ENCODE data around the gene PABPN1L. TPM values are rescaled to one million over a fixed set of nuclear protein-coding genes. Genes with fewer than 3 reads are reported as not detected.

Gene PABPN1L
- total and polyA plus RNA-seq, 9 of the 15 experiments (the other 6 are each of a cell fraction or from before 2014, with no cell fraction given) = 0.11 to 0.32 TPM; not detected in 7

DNA sequence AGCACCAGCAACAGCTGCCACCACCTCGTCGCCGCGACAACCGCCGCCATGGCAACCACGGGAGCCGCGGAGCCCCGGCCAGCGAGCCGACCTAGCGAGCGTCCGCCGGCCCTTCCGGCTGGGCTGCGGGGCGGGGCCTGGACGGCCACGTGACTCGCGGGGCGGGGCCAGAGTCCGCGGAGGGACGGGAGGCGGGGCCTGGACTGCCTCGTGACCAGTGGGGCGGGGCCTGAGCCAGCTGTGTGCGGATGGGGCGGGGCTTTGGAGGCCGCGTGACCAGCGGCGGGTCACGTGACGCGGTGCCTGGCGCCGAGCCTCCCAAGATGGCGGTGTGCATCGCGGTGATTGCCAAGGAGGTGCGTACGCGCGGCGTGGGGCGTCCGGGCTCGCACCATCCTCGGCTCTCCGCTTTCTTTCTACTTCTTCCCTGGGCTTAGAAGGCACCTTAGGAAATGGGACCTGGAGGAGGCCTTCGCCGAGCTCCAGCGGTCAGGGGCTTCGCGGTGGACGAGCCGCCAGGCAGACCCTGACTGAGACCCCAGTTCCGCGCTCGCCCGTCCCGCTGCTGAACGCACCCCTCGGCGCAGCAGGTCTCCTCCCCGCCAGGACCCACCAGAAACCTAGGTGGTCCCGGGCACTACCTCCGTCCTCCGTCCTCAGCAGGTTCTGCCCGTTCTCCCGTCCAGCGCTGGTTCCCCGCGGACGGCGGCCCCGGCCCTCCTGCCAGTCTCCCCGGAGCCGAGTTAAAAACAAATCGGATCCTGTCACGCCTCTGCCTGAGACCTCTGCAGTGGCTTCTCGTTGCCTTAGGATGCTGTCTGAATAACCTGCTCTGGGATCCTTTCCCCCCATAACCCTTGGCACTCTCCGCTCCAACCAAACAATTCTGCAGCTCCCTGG lies 9.4 kb downstream of the PABPN1L start, which contains the start of the genes GALNS and TRAPPC2L (continued):
- TF ChIP-seq MXI1 (IDR thresholded peaks at IDR 0.05; ENCODE audit: low read depth, low read length) (peak; percentile 98), ATF7 (IDR thresholded peaks at IDR 0.05) (peak; percentile 49; the same call in 1 of the 2 replicates), RBM25 (IDR thresholded peaks at IDR 0.05; ENCODE audit: low read depth, low read length, severe bottlenecking) (no peak), ZNF282 (CRISPR knock-in tag; IDR thresholded peaks at IDR 0.05) (no peak), TRIM24 (IDR thresholded peaks at IDR 0.05) (no peak), CHD2 (IDR thresholded peaks at IDR 0.05; ENCODE audit: low read depth, low read length) (0 out of 2 replicates have a peak, but pooled peaks have one; percentile 14), NFRKB (IDR thresholded peaks at IDR 0.05; ENCODE audit: low read depth) (no peak), HDAC2 (IDR thresholded peaks at IDR 0.05) (0 out of 2 replicates have a peak, but pooled peaks have one; percentile 59), CBFA2T2 (conservative IDR thresholded peaks at IDR 0.05) (peak; percentile 98), GMEB1 (CRISPR knock-in tag; IDR thresholded peaks at IDR 0.05) (0 out of 2 replicates have a peak, but pooled peaks have one; percentile 44), ESRRA (IDR thresholded peaks at IDR 0.05; ENCODE audit: borderline replicate concordance, low read depth) (peak; percentile 40; the same call in 1 of the 2 replicates), ARID3A (IDR thresholded peaks at IDR 0.05; ENCODE audit: borderline replicate concordance, low read depth, low read length) (no peak), TAF1 (IDR thresholded peaks at IDR 0.05; ENCODE audit: control insufficient read depth, extremely low read depth, insufficient read depth, low read length, severe bottlenecking) (peak; percentile 85), SAFB2 (IDR thresholded peaks at IDR 0.05; ENCODE audit: borderline replicate concordance, low read depth, low read length, severe bottlenecking) (no peak), BMI1 (IDR thresholded peaks at IDR 0.05; ENCODE audit: low read length) (peak; percentile 96), CCNT2 (IDR thresholded peaks at IDR 0.05; ENCODE audit: borderline replicate concordance, extremely low read depth, insufficient read length, low read depth, low read length) (peak; percentile 69), MBD2 (IDR thresholded peaks at IDR 0.05; ENCODE audit: borderline replicate concordance, low read depth) (0 out of 2 replicates have a peak, but pooled peaks have one; percentile 58), FIP1L1 (IDR thresholded peaks at IDR 0.05; ENCODE audit: low read depth, low read length, poor library complexity, severe bottlenecking) (peak; percentile 5)
- TF ChIP-seq, protein P1, sequence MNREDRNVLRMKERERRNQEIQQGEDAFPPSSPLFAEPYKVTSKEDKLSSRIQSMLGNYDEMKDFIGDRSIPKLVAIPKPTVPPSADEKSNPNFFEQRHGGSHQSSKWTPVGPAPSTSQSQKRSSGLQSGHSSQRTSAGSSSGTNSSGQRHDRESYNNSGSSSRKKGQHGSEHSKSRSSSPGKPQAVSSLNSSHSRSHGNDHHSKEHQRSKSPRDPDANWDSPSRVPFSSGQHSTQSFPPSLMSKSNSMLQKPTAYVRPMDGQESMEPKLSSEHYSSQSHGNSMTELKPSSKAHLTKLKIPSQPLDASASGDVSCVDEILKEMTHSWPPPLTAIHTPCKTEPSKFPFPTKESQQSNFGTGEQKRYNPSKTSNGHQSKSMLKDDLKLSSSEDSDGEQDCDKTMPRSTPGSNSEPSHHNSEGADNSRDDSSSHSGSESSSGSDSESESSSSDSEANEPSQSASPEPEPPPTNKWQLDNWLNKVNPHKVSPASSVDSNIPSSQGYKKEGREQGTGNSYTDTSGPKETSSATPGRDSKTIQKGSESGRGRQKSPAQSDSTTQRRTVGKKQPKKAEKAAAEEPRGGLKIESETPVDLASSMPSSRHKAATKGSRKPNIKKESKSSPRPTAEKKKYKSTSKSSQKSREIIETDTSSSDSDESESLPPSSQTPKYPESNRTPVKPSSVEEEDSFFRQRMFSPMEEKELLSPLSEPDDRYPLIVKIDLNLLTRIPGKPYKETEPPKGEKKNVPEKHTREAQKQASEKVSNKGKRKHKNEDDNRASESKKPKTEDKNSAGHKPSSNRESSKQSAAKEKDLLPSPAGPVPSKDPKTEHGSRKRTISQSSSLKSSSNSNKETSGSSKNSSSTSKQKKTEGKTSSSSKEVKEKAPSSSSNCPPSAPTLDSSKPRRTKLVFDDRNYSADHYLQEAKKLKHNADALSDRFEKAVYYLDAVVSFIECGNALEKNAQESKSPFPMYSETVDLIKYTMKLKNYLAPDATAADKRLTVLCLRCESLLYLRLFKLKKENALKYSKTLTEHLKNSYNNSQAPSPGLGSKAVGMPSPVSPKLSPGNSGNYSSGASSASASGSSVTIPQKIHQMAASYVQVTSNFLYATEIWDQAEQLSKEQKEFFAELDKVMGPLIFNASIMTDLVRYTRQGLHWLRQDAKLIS (CRISPR knock-in tag; IDR thresholded peaks at IDR 0.05) = no peak

Data from K562 (cell line).